Uterus (tissue), 4 donors: Measurements from ENCODE around the gene MOB3B. TPM values are rescaled to one million over a fixed set of nuclear protein-coding genes. Genes with fewer than 3 reads are reported as not detected.
"Not testable (repeated sequence)": the region's sequence is repeated elsewhere in the genome, so short reads cannot be mapped to it uniquely, and the experiment has no call there.

Source experiments
- DNase-seq, 2 donors: peaks; one replicate each; pipeline ENCODE4 v3.0.0-alpha.2; 2019 to 2020
- H3K27ac ChIP-seq, 2 donors: fragments of 200-600 bp; sonication (generic); 1 replicate in 1 of 2; 2 replicates in 1 of 2; pipeline ENCODE4 v1.5.1; 2016 to 2018
- H3K27me3 ChIP-seq, 2 donors: fragments of 200-600 bp; sonication (generic); one replicate each; pipeline ENCODE4 v1.5.1; 2018 to 2019; ENCODE audit warnings: control low read depth in 1 of 2
- H3K36me3 ChIP-seq, 2 donors: fragments of 200-600 bp; sonication (generic); one replicate each; pipeline ENCODE4 v1.5.1; 2019; ENCODE audit warnings: control low read depth in 1 of 2
- H3K4me1 ChIP-seq, 2 donors: fragments of 200-600 bp; sonication (generic); one replicate each; pipeline ENCODE4 v1.5.1; 2018 to 2019; ENCODE audit warnings: control low read depth in 1 of 2
- H3K4me3 ChIP-seq, 2 donors: fragments of 200-600 bp; sonication (generic); 1 replicate in 1 of 2; 2 replicates in 1 of 2; pipeline ENCODE4 v1.5.1; 2018 to 2019; ENCODE audit warnings: mild to moderate bottlenecking in 1 of 2
- H3K9me3 ChIP-seq, 2 donors: fragments of 200-600 bp; sonication (generic); one replicate each; pipeline ENCODE4 v1.5.1; 2019; ENCODE audit warnings: control low read depth in 1 of 2
- POLR2A ChIP-seq, 2 donors: fragments of 450-650 bp; IDR thresholded peaks; one replicate each; pipeline ENCODE4 v1.6.1; 2016; ENCODE audit warnings: antibody characterized with exemption in 2 of 2, mild to moderate bottlenecking in 1 of 2, moderate library complexity in 1 of 2
- intact Hi-C: fragments of 100-400 bp; cut with DNase I; formaldehyde crosslinking; loops from one replicate; pipeline ENCODE4 v1.15.1; 2023; ENCODE audit warnings: low total_unique reads
- total RNA-seq, 4 donors: library from RNA; depleted of rRNA in 3 of 4; stranded (reverse); fragments of >200 nt in 3 of 4; gene quantifications; one replicate each; pipeline versions ENCODE4 v1.1.0 to v1.2.4, GENCODE V29; 2014 to 2023
- TF ChIP-seq, protein P1 (sequence below), 4 experiments: fragments of 200-600 bp in 2 of 4; fragments of 450-650 bp in 2 of 4; sonication (generic) in 2 of 4; IDR thresholded peaks; one replicate each; pipeline ENCODE4 v1.5.1; 2016 to 2019; ENCODE audit warnings: antibody characterized with exemption in 4 of 4, mild to moderate bottlenecking in 2 of 4, moderate library complexity in 1 of 4
- donor health status: DM: yes; HTN: yes; CAD: no.

MOB3B gene
- total RNA-seq, 4 donors from 2014 or later = 2.0 to 34.4 (median 12.6) TPM

DNA sequence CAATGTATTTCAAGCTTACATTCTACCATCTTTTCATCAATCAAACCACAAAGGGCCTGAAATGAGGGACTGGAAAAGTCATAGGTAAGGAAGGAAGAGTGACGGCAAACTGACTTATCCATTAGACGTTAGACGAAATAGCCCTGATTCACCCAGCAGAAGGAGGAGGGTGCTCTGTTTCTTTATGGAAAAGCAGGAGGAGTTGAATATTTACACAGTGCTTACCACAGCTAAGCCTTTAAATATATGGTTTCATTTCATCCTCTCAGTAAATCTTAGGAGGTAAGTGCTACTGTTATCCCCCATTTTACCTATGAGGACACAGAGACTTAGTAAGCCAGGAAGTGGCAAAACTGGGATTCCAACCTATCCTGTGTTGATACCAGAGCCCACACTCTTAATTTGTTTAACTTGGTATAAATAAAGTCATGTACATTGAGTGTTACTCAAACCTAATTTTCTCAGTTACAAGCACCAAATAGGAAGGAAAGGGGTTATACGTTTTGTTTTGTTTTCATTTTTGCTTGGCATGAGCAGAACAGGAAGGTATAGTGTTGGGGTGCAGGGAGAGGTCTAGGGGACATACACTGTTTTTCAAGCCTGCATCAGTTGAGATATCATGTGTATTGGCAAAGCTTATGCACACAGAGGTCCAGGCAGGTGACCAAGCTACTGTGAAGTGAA lies 103.6 kb downstream of the MOB3B start:
- no peak for DNase-seq
- Histone ChIP-seq H3K4me1 (peaks cover 0 to 21% of the 10 kb centered on the region in 2 donors), H3K27ac (peak overlapping the region in 1 of 2 donors; percentile 34), H3K27me3 (no peaks in the 10 kb centered on the region), H3K4me3 (no peak overlapping the region), H3K36me3 (no peaks in the 10 kb centered on the region), H3K9me3 (no peaks in the 10 kb centered on the region)
- intact Hi-C loops = no loop called here
- TF ChIP-seq POLR2A (IDR thresholded peaks at IDR 0.05) = no peak
- TF ChIP-seq, protein P1, sequence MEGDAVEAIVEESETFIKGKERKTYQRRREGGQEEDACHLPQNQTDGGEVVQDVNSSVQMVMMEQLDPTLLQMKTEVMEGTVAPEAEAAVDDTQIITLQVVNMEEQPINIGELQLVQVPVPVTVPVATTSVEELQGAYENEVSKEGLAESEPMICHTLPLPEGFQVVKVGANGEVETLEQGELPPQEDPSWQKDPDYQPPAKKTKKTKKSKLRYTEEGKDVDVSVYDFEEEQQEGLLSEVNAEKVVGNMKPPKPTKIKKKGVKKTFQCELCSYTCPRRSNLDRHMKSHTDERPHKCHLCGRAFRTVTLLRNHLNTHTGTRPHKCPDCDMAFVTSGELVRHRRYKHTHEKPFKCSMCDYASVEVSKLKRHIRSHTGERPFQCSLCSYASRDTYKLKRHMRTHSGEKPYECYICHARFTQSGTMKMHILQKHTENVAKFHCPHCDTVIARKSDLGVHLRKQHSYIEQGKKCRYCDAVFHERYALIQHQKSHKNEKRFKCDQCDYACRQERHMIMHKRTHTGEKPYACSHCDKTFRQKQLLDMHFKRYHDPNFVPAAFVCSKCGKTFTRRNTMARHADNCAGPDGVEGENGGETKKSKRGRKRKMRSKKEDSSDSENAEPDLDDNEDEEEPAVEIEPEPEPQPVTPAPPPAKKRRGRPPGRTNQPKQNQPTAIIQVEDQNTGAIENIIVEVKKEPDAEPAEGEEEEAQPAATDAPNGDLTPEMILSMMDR (IDR thresholded peaks at IDR 0.05) = no peak

GRCh38 chr9:27423915-27424710 lies 105.5 kb downstream of the MOB3B start:
- H3K9me3 ChIP-seq = no peaks in the 10 kb centered on the region
- TF ChIP-seq POLR2A (IDR thresholded peaks at IDR 0.05) = no peak
- TF ChIP-seq, protein P1 (IDR thresholded peaks at IDR 0.05) = no peak
- no peak overlapping the region for H3K27ac ChIP-seq
- no peak for DNase-seq
- peaks cover 0 to 18% of the 10 kb centered on the region in 2 donors for H3K4me1 ChIP-seq
- no peak overlapping the region for H3K4me3 ChIP-seq
- intact Hi-C loops = no loop called here
- no peaks in the 10 kb centered on the region for H3K27me3 ChIP-seq
- H3K36me3 ChIP-seq = no peaks in the 10 kb centered on the region

DNA sequence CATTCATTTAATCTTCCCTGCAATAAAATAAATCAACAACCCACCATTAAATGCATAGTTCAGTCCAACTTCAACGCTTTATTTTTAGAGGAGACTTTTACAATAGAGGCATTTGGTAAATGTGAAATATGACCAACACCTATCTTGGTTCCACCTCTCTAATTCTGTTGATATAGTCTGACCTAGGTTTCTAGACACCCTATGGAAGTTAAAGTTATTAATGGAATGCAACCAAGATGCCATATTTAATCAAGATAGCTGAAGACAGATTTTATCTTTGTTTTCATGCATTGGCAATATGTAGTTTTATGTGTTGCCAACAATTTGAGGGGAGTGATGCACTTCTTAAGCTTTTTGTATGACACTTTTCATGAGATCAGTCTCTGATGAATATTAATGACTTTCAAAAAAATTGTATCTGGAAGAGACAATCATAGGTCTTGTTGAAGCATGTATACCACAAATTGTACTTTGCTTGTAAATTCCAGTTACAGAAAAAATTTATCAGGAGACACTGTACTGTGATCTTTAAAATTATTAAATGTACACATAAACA lies 107.3 kb downstream of the MOB3B start:
- TF ChIP-seq, protein P1 (IDR thresholded peaks at IDR 0.05) = no peak
- no peak for TF ChIP-seq POLR2A (IDR thresholded peaks at IDR 0.05)

DNA sequence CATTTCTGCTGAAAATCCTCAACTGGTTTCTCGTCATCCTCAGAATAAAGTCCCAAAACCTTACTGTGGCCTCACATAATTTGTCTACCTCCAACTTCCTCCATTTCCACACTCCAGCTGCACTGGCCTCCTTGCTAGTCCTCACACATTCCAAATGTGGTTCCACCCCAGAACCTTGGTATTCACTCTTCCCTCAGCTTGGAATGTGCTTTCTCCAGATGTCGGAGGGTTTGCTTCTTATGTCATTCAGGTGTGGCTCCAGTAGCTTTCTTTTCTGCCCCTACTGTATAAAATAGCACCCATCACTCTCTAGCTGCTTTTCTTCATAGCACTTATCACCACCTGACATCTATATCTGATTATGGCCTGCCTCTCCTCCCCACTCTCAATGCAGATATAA lies 108.0 kb downstream of the MOB3B start:
- H3K36me3 ChIP-seq = no peaks in the 10 kb centered on the region
- H3K4me1 ChIP-seq = peaks cover 0 to 13% of the 10 kb centered on the region in 2 donors
- no peak overlapping the region for H3K27ac ChIP-seq
- no peak overlapping the region for H3K4me3 ChIP-seq
- no peaks in the 10 kb centered on the region for H3K9me3 ChIP-seq
- no peaks in the 10 kb centered on the region for H3K27me3 ChIP-seq
- intact Hi-C loops = no loop called here
- TF ChIP-seq POLR2A (IDR thresholded peaks at IDR 0.05) = no peak
- TF ChIP-seq, protein P1 (IDR thresholded peaks at IDR 0.05) = no peak
- no peak for DNase-seq

More for the DNA sequence above, 107.3 kb downstream of the MOB3B start:
- Histone ChIP-seq H3K4me1 (peaks cover 0 to 13% of the 10 kb centered on the region in 2 donors), H3K36me3 (no peaks in the 10 kb centered on the region), H3K27ac (no peak overlapping the region), H3K4me3 (no peak overlapping the region), H3K9me3 (no peaks in the 10 kb centered on the region), H3K27me3 (no peaks in the 10 kb centered on the region)
- intact Hi-C loops = no loop called here
- DNase-seq = no peak

GRCh38 chr9:27419558-27419957 lies 110.1 kb downstream of the MOB3B start:
- H3K4me1 ChIP-seq = peaks cover 4 to 13% of the 10 kb centered on the region in 2 donors
- intact Hi-C loops, H3K27me3 ChIP-seq, H3K9me3 ChIP-seq, H3K4me3 ChIP-seq, H3K36me3 ChIP-seq, DNase-seq, H3K27ac ChIP-seq: not testable (repeated sequence)
